CD14-positive monocyte (primary cell): Measurements from ENCODE around the gene C16orf82. TPM values are rescaled to one million over a fixed set of nuclear protein-coding genes. Genes with fewer than 3 reads are reported as not detected.

Source experiments
- DNase-seq, 3 donors: peaks; one replicate each; pipeline ENCODE4 v3.0.0-alpha.2; 2011 to 2022
- H2AFZ ChIP-seq: 2 replicates; pipeline ENCODE4 v1.6.0; 2012; ENCODE audit warnings: mild to moderate bottlenecking, low read depth, low read length, inconsistent platforms; ENCODE audit not compliant: insufficient read depth, poor library complexity, severe bottlenecking
- H3K27ac ChIP-seq, 2 donors: 1 replicate in 1 of 2; 2 replicates in 1 of 2; pipeline ENCODE4 v1.5.1; 2012 to 2013; ENCODE audit warnings: low read length in 2 of 2, control low read depth in 1 of 2, inconsistent platforms in 1 of 2, low read depth in 1 of 2, mild to moderate bottlenecking in 1 of 2
- H3K27me3 ChIP-seq, 2 donors: one replicate each; pipeline versions ENCODE4 v1.6.0 to v1.6.1; 2011 to 2013; ENCODE audit warnings: low read length in 2 of 2; ENCODE audit not compliant: control insufficient read depth in 2 of 2, insufficient read depth in 2 of 2
- H3K36me3 ChIP-seq, 2 donors: replicated peaks in 1 of 2; 1 replicate in 1 of 2; 2 replicates in 1 of 2; pipeline versions ENCODE4 v1.5.1 to v1.6.1; 2012 to 2013; ENCODE audit warnings: low read length in 2 of 2, control low read depth in 1 of 2, inconsistent platforms in 1 of 2, mild to moderate bottlenecking in 1 of 2; ENCODE audit not compliant: insufficient read depth in 2 of 2, control insufficient read depth in 1 of 2
- H3K4me1 ChIP-seq, 2 donors: 1 replicate in 1 of 2; 2 replicates in 1 of 2; pipeline versions ENCODE4 v1.5.1 to v1.6.1; 2012 to 2013; ENCODE audit warnings: low read length in 2 of 2, control low read depth in 1 of 2, inconsistent platforms in 1 of 2, mild to moderate bottlenecking in 1 of 2, moderate library complexity in 1 of 2; ENCODE audit not compliant: insufficient read depth in 2 of 2, control insufficient read depth in 1 of 2
- H3K4me2 ChIP-seq: replicated peaks from 2 replicates; pipeline ENCODE3; 2012; ENCODE audit warnings: low read length, moderate library complexity, mild to moderate bottlenecking; ENCODE audit not compliant: poor library complexity, severe bottlenecking; ENCODE audit errors: extremely low read depth
- H3K4me3 ChIP-seq, 3 experiments: fragments of 200-600 bp in 1 of 3; sonication (generic) in 1 of 3; replicated peaks in 1 of 3; 1 replicate in 2 of 3; 2 replicates in 1 of 3; pipeline ENCODE4 v1.5.1; 2011 to 2013; ENCODE audit warnings: low read length in 3 of 3, mild to moderate bottlenecking in 3 of 3, control low read depth in 2 of 3, low read depth in 2 of 3, inconsistent platforms in 1 of 3, moderate library complexity in 1 of 3
- H3K79me2 ChIP-seq: 2 replicates; pipeline ENCODE4 v1.6.0; 2012; ENCODE audit warnings: mild to moderate bottlenecking, control low read depth, inconsistent platforms, low read length, moderate library complexity; ENCODE audit not compliant: insufficient read depth
- H3K9ac ChIP-seq: 2 replicates; pipeline ENCODE4 v1.6.0; 2017; ENCODE audit warnings: low read length, mild to moderate bottlenecking; ENCODE audit not compliant: insufficient read depth, poor library complexity, severe bottlenecking
- H3K9me3 ChIP-seq, 2 donors: replicated peaks in 1 of 2; 1 replicate in 1 of 2; 2 replicates in 1 of 2; pipeline versions ENCODE4 v1.5.1 to v1.6.1; 2012 to 2013; ENCODE audit warnings: low read length in 2 of 2, control low read depth in 1 of 2; ENCODE audit not compliant: control insufficient read depth in 1 of 2, insufficient read depth in 1 of 2
- H4K20me1 ChIP-seq: 2 replicates; pipeline ENCODE4 v1.6.0; 2012; ENCODE audit warnings: mild to moderate bottlenecking, low read length, control low read depth, moderate library complexity; ENCODE audit not compliant: insufficient read depth
- H3K27ac Mint-ChIP-seq, 7 donors: one replicate each; pipeline ENCODE4 v1.8.0; 2020; ENCODE audit warnings: mild to moderate bottlenecking in 7 of 7, mixed read lengths in 7 of 7, moderate library complexity in 6 of 7, inconsistent platforms in 2 of 7
- H3K27me3 Mint-ChIP-seq, 3 donors: one replicate each; pipeline ENCODE4 v1.8.0; 2021 to 2022; ENCODE audit warnings: low read depth in 3 of 3, mild to moderate bottlenecking in 3 of 3, mixed read lengths in 3 of 3, moderate library complexity in 3 of 3, inconsistent platforms in 1 of 3
- H3K36me3 Mint-ChIP-seq, 2 donors: one replicate each; pipeline ENCODE4 v1.8.0; 2020; ENCODE audit warnings: mixed read lengths in 2 of 2, inconsistent platforms in 1 of 2, mild to moderate bottlenecking in 1 of 2
- H3K4me1 Mint-ChIP-seq: one replicate; pipeline ENCODE4 v1.8.0; 2020; ENCODE audit warnings: mild to moderate bottlenecking, mixed read lengths
- H3K4me3 Mint-ChIP-seq, 2 donors: one replicate each; pipeline ENCODE4 v1.8.0; 2020; ENCODE audit warnings: mild to moderate bottlenecking in 2 of 2, mixed read lengths in 2 of 2, moderate library complexity in 1 of 2
- H3K9me3 Mint-ChIP-seq, 7 donors: one replicate each; pipeline ENCODE4 v1.8.0; 2020 to 2022; ENCODE audit warnings: mixed read lengths in 7 of 7, mild to moderate bottlenecking in 6 of 7, moderate library complexity in 6 of 7, inconsistent platforms in 2 of 7
- WGBS: methylation state at CpG from one replicate; pipeline ENCODE4 v1.1.5; 2013; ENCODE audit warnings: missing lambda C conversion rate; ENCODE audit not compliant: insufficient coverage; 5-methylcytosine and 5-hydroxymethylcytosine counted together
- intact Hi-C, 2 donors: fragments of 100-400 bp; cut with micrococcal nuclease; formaldehyde crosslinking; loops; one replicate each; pipeline versions ENCODE4 v1.15.0 to v1.15.1; 2023
- polyA plus RNA-seq, 3 donors: library from polyadenylated mRNA; depleted of rRNA in 1 of 3; unstranded in 2 of 3; stranded (reverse) in 1 of 3; fragments of 300-500 nt in 2 of 3; fragments of >200 nt in 1 of 3; fragmentation: Illumina TruSeq in 2 of 3; gene quantifications; 1 replicate in 2 of 3; 2 replicates in 1 of 3; pipeline ENCODE4 v1.2.3, GENCODE V29; 2012 to 2021
- TF ChIP-seq, protein P1 (sequence below): fragments of 200-600 bp; IDR thresholded peaks from one replicate; pipeline ENCODE4 v1.8.0; 2022; ENCODE audit warnings: antibody characterized with exemption, mild to moderate bottlenecking

C16orf82 gene
- polyA plus RNA-seq, 3 donors = not detected

DNA sequence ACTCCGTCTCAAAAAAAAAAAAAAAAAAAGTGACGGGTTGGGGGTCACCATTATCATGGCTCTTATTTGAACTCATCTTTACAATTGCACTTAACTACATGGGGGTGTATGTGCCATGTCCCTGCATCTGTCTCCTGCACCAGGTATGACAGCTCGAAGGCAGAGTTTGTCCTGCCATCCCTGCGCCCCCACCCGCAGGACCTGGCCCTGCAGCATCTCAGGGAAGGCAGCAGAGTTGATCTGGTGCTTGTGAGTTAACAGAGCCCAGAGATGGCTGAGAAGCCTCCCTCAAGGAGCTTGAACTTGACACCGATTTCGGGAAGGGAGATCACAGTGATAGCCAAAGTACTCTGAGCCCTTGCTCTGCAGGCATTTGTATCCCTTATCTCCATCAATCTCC is 44.8 kb downstream of the C16orf82 start:
- no peaks in the 10 kb centered on the region for H3K36me3 ChIP-seq
- H3K27ac ChIP-seq = no peak overlapping the region
- H3K79me2 ChIP-seq = no peaks in the 10 kb centered on the region
- Mint-ChIP-seq H3K9me3 (peaks cover 0 to 8% (median 3%) of the 10 kb centered on the region in 7 donors), H3K4me3 (no peak overlapping the region), H3K27ac (peak overlapping the region in 1 of 7 donors; percentile 14), H3K4me1 (peaks cover 16% of the 10 kb centered on the region), H3K36me3 (no peaks in the 10 kb centered on the region), H3K27me3 (peaks cover 4 to 20% (median 19%) of the 10 kb centered on the region in 3 donors)
- H3K27me3 ChIP-seq = peaks cover 0 to 6% of the 10 kb centered on the region in 2 donors
- H2AFZ ChIP-seq = no peak overlapping the region
- peaks cover 6 to 7% of the 10 kb centered on the region in 2 donors for H3K4me1 ChIP-seq
- TF ChIP-seq, protein P1, sequence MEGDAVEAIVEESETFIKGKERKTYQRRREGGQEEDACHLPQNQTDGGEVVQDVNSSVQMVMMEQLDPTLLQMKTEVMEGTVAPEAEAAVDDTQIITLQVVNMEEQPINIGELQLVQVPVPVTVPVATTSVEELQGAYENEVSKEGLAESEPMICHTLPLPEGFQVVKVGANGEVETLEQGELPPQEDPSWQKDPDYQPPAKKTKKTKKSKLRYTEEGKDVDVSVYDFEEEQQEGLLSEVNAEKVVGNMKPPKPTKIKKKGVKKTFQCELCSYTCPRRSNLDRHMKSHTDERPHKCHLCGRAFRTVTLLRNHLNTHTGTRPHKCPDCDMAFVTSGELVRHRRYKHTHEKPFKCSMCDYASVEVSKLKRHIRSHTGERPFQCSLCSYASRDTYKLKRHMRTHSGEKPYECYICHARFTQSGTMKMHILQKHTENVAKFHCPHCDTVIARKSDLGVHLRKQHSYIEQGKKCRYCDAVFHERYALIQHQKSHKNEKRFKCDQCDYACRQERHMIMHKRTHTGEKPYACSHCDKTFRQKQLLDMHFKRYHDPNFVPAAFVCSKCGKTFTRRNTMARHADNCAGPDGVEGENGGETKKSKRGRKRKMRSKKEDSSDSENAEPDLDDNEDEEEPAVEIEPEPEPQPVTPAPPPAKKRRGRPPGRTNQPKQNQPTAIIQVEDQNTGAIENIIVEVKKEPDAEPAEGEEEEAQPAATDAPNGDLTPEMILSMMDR = no peak
- H3K9ac ChIP-seq = no peak overlapping the region
- intact Hi-C loops = no loop called here
- H4K20me1 ChIP-seq = no peaks in the 10 kb centered on the region
- H3K9me3 ChIP-seq = peaks cover 0 to 7% of the 10 kb centered on the region in 2 donors
- no peak overlapping the region for H3K4me3 ChIP-seq
- DNase-seq = no peak
- H3K4me2 ChIP-seq = no peak overlapping the region
- 86% methylated on average over 1 of the region's 7 CpGs for WGBS

DNA sequence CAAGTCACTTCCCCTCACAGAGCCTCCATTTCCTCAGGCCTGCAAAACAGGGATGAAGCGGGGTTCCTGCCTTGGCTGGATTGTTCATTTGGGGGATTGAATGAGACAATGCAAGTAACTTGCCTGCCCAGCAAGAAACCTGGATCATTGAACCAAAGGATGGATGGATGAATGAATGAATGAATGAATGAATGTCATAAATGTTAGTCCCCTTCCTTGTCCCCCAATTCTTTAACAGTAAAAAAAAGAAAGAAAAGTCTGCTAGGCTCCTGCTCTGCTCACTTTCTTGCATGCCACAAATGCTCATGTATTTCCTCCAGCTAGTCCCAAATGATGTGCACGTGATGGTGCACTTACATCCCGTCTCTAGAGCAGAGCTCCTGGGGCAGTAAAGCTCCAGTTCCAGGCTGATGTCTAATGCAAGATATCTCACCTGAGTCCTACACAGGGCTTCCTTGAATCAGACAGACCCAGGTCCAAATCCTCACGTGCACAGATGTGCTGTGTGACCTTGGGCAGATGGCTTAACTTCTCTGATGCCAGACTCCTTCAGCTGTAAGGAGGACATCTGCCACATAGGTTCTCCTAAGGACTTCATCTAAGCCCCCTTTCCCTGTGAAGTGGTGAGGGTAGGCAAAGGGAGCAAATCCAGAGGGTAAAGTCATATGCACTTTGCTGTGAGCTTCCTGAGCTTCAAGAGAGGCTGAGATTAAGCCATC is 45.5 kb downstream of the C16orf82 start:
- Histone ChIP-seq H3K9ac (no peak overlapping the region), H3K27me3 (peaks cover 0 to 6% of the 10 kb centered on the region in 2 donors), H3K4me1 (peaks cover 6 to 7% of the 10 kb centered on the region in 2 donors), H3K4me3 (no peak overlapping the region), H3K79me2 (no peaks in the 10 kb centered on the region), H4K20me1 (no peaks in the 10 kb centered on the region), H3K9me3 (peaks cover 0 to 7% of the 10 kb centered on the region in 2 donors), H3K4me2 (no peak overlapping the region), H3K27ac (no peak overlapping the region), H3K36me3 (no peaks in the 10 kb centered on the region), H2AFZ (no peak overlapping the region)
- H3K4me1 Mint-ChIP-seq = peaks cover 16% of the 10 kb centered on the region
- H3K9me3 Mint-ChIP-seq = peaks cover 0 to 10% (median 4%) of the 10 kb centered on the region in 7 donors
- peak overlapping the region in 3 of 7 donors; percentile 28 to 51 (median 28) for H3K27ac Mint-ChIP-seq
- no peaks in the 10 kb centered on the region for H3K36me3 Mint-ChIP-seq
- intact Hi-C loops = no loop called here
- H3K27me3 Mint-ChIP-seq = peaks cover 0 to 20% (median 19%) of the 10 kb centered on the region in 3 donors
- DNase-seq = no peak
- H3K4me3 Mint-ChIP-seq = no peak overlapping the region
- TF ChIP-seq, protein P1 = no peak
- 89% methylated on average over 2 of the region's 4 CpGs for WGBS
